GM12892 (cell line): Measurements from ENCODE around the gene CLNK.

Source experiments
- POLR2A ChIP-seq: IDR thresholded peaks from 2 replicates; pipeline ENCODE4 v1.6.1; 2011; ENCODE audit warnings: low read depth, low read length, control low read depth
- POLR2AphosphoS5 ChIP-seq: IDR thresholded peaks from 2 replicates; pipeline ENCODE4 v1.6.1; 2011; ENCODE audit warnings: low read depth, low read length, control low read depth
- TAF1 ChIP-seq: IDR thresholded peaks from 2 replicates; pipeline ENCODE4 v1.6.1; 2011; ENCODE audit warnings: low read depth, mild to moderate bottlenecking, control low read depth, low read length, borderline replicate concordance

DNA sequence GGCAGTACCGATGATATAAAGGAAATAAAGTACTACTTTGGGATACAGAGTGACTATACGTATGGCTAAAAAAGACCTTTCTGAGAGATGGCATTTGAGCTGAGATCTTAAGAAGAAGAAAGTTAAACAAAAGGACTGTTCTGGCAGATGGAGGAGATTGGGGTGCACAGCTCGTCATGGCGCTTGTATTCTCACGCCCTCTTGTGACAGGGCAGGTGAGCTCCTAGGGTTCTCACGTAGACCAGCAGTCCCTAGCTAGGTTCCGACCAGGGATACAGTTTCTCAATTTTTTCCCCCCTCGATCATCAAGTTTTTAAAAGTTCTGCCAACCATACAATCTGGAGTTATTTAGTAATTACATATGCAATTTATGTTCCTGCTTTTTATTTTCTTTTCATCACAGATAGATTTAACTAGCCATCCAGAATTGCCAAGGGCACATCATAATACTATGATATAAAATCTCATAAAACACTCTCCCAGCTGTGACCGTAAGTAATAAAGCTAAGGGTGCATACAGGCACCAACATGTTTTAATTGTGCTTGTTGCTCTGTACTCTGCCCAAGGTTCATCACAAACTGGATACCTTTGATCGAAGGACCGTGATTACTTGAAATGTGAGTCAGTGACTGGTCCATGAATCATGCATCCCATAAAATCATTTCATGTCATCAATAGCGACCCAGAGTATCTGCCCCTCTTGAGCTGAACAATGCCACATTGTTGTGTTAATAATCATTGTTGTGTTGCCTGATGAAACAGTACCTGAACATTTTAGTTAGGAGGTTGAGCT is 157.9 kb downstream of the CLNK start:
- TF ChIP-seq POLR2AphosphoS5 (no peak), POLR2A (no peak), TAF1 (no peak)
